Fibroblast of lung (primary cell): ENCODE results near the gene ADAT2. TPM values are rescaled to one million over a fixed set of nuclear protein-coding genes. Genes with fewer than 3 reads are reported as not detected.
A peak's percentile ranks its signal among the peaks of the same experiment; 100 is the strongest.

Source experiments
- DNase-seq, 2 donors: peaks; one replicate each; pipeline versions ENCODE4 v3.0.0 to v3.0.0-alpha.2; 2010; ENCODE audit warnings: low read depth in 2 of 2
- H2AFZ ChIP-seq: 2 replicates; pipeline ENCODE4 v1.5.1; 2012; ENCODE audit warnings: low read length, control low read depth, inconsistent platforms
- H3K27ac ChIP-seq: 2 replicates; pipeline ENCODE4 v1.5.1; 2011; ENCODE audit warnings: low read length, control low read depth; ENCODE audit not compliant: insufficient read depth
- H3K27me3 ChIP-seq: 2 replicates; pipeline ENCODE4 v1.5.1; 2011; ENCODE audit warnings: mild to moderate bottlenecking, low read length; ENCODE audit not compliant: control insufficient read depth, insufficient read depth
- H3K36me3 ChIP-seq: 2 replicates; pipeline ENCODE4 v1.5.1; 2011; ENCODE audit warnings: low read length; ENCODE audit not compliant: control insufficient read depth, insufficient read depth
- H3K4me1 ChIP-seq: 2 replicates; pipeline ENCODE4 v1.5.1; 2011; ENCODE audit warnings: low read length; ENCODE audit not compliant: control insufficient read depth, insufficient read depth; ENCODE audit errors: extremely low read depth
- H3K4me2 ChIP-seq: 2 replicates; pipeline ENCODE4 v1.5.1; 2011; ENCODE audit warnings: low read length, control low read depth; ENCODE audit not compliant: insufficient read depth; ENCODE audit errors: extremely low read depth
- H3K4me3 ChIP-seq, 4 experiments: fragments of 200-600 bp in 1 of 4; sonication (generic) in 1 of 4; replicated peaks in 1 of 4; 2 replicates each; pipeline ENCODE4 v1.5.1; 2011 to 2016; ENCODE audit warnings: low read length in 4 of 4, low read depth in 3 of 4, mild to moderate bottlenecking in 3 of 4, control low read depth in 2 of 4, inconsistent platforms in 1 of 4, mixed read lengths in 1 of 4; ENCODE audit not compliant: insufficient read depth in 1 of 4; ENCODE audit errors: control extremely low read depth in 1 of 4
- H3K79me2 ChIP-seq: 2 replicates; pipeline ENCODE4 v1.5.1; 2012; ENCODE audit warnings: mild to moderate bottlenecking, low read length, inconsistent platforms; ENCODE audit not compliant: control insufficient read depth, insufficient read depth
- H3K9ac ChIP-seq: 2 replicates; pipeline ENCODE4 v1.5.1; 2011; ENCODE audit warnings: mild to moderate bottlenecking, low read length, control low read depth; ENCODE audit not compliant: insufficient read depth
- H3K9me3 ChIP-seq: 2 replicates; pipeline ENCODE4 v1.5.1; 2012; ENCODE audit warnings: low read depth, low read length; ENCODE audit not compliant: control insufficient read depth, insufficient read depth
- H4K20me1 ChIP-seq: 2 replicates; pipeline ENCODE4 v1.5.1; 2011; ENCODE audit warnings: low read length; ENCODE audit not compliant: control insufficient read depth, insufficient read depth; ENCODE audit errors: extremely low read depth
- CTCF ChIP-seq, 2 donors: IDR thresholded peaks in 1 of 2; conservative IDR thresholded peaks in 1 of 2; 1 replicate in 1 of 2; 2 replicates in 1 of 2; pipeline ENCODE4 v1.5.1; 2011 to 2012; ENCODE audit warnings: low read length in 2 of 2, control low read depth in 1 of 2, inconsistent platforms in 1 of 2, low read depth in 1 of 2, mild to moderate bottlenecking in 1 of 2
- EZH2 ChIP-seq: IDR thresholded peaks from 2 replicates; pipeline ENCODE4 v1.5.1; 2012; ENCODE audit warnings: low read length, control low read depth, mild to moderate bottlenecking; ENCODE audit errors: missing control alignments
- polyA plus RNA-seq, 2 donors: library from polyadenylated mRNA; depleted of rRNA in 1 of 2; stranded (reverse) in 1 of 2; unstranded in 1 of 2; fragments of >200 nt; gene quantifications; 2 replicates each; pipeline ENCODE4 v1.2.1, GENCODE V29; 2011 to 2012; ENCODE audit warnings: missing spikeins in 1 of 2
- total RNA-seq: library from RNA; depleted of rRNA; stranded (reverse); fragments of >200 nt; gene quantifications from 2 replicates; pipeline ENCODE4 v1.2.1, GENCODE V29; 2014

ADAT2 gene
- total and polyA plus RNA-seq, 2 donors (not counting 1 experiment from before 2014, with no cell fraction given) = 4.7 to 5.0 TPM

DNA sequence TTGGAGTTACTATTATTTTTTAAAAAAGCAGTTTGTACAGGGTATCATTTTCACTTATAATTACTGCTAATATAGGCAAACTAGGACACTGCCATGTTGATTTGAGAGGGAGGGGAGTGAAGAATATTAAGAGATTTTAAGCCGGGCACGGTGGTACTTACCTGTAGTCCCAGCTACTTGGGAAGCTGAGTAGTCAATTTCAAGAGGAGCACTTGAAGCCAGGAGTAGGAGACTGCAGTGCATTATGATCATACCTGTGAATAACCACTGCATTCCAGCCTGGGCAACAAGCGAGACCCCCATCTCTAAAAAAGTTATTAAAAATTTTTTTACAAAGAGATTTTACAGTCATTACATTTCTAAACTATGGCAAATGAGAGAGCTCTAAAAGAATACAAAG, 35.7 kb downstream of the ADAT2 start:
- Histone ChIP-seq H3K4me1 (no peaks in the 10 kb centered on the region), H3K9me3 (no peaks in the 10 kb centered on the region), H3K4me3 (no peak overlapping the region), H3K79me2 (no peaks in the 10 kb centered on the region), H3K36me3 (no peaks in the 10 kb centered on the region), H3K27ac (no peak overlapping the region), H3K27me3 (no peaks in the 10 kb centered on the region), H3K4me2 (no peak overlapping the region), H4K20me1 (no peaks in the 10 kb centered on the region), H2AFZ (no peak overlapping the region), H3K9ac (no peak overlapping the region)
- no peak for TF ChIP-seq CTCF (conservative IDR thresholded peaks at IDR 0.05 in 1 of 2, IDR thresholded peaks at IDR 0.05 in 1 of 2; ENCODE audit: low read depth in 1 of 2, low read length in 2 of 2)
- TF ChIP-seq EZH2 = no peak
- DNase-seq = no peak

- Histone ChIP-seq H3K4me1 (no peaks in the 10 kb centered on the region), H3K27ac (no peak overlapping the region), H3K4me2 (no peak overlapping the region), H3K36me3 (no peaks in the 10 kb centered on the region), H3K9me3 (no peaks in the 10 kb centered on the region), H4K20me1 (no peaks in the 10 kb centered on the region), H3K27me3 (no peaks in the 10 kb centered on the region), H3K79me2 (no peaks in the 10 kb centered on the region), H2AFZ (no peak overlapping the region), H3K9ac (no peak overlapping the region), H3K4me3 (no peak overlapping the region)
- DNase-seq = peak; percentile 21 to 95
- no peak for TF ChIP-seq CTCF (conservative IDR thresholded peaks at IDR 0.05 in 1 of 2, IDR thresholded peaks at IDR 0.05 in 1 of 2; ENCODE audit: low read depth in 1 of 2, low read length in 2 of 2)
- TF ChIP-seq EZH2 = no peak
Observed at GRCh38 chr6:143410859-143411270, 39.6 kb downstream of the ADAT2 start.

- Histone ChIP-seq H3K36me3 (no peaks in the 10 kb centered on the region), H3K4me3 (no peak overlapping the region), H3K9ac (no peak overlapping the region), H3K4me2 (no peak overlapping the region), H2AFZ (no peak overlapping the region), H3K4me1 (no peaks in the 10 kb centered on the region), H3K79me2 (no peaks in the 10 kb centered on the region), H3K27ac (no peak overlapping the region), H4K20me1 (no peaks in the 10 kb centered on the region), H3K27me3 (no peaks in the 10 kb centered on the region), H3K9me3 (no peaks in the 10 kb centered on the region)
- TF ChIP-seq CTCF (conservative IDR thresholded peaks at IDR 0.05 in 1 of 2, IDR thresholded peaks at IDR 0.05 in 1 of 2; ENCODE audit: low read depth in 1 of 2, low read length in 2 of 2) (no peak), EZH2 (no peak)
- DNase-seq = no peak
Observed at GRCh38 chr6:143408787-143409162, 41.7 kb downstream of the ADAT2 start.
